Endothelial cell of umbilical vein (primary cell): ENCODE measurements around the gene FRMD5. TPM values are rescaled to one million over a fixed set of nuclear protein-coding genes. Genes with fewer than 3 reads are reported as not detected.

Source experiments
- BruUV-seq: library from RNA; stranded (reverse); fragments of 400-500 nt; replicated peaks from 2 replicates; lab custom pipeline; 2021; lab: Mats Ljungman, UMichigan
- CTCF ChIA-PET: fragments of 300-600, 350-600 bp; sonication (Branson Sonifier 250); formaldehyde crosslinking; loops from one replicate; lab custom pipeline; 2021; ENCODE audit warnings: antibody characterized with exemption, inconsistent platforms; lab: Charles Lee
- POLR2A ChIA-PET: fragments of 300-600, 350-600 bp; sonication (Branson Sonifier 250); formaldehyde crosslinking; loops from one replicate; lab custom pipeline; 2021; ENCODE audit warnings: antibody characterized with exemption, inconsistent platforms; lab: Charles Lee
- DNase-seq: peaks from one replicate; pipeline ENCODE4 v3.0.0-alpha.2; 2011; ENCODE audit warnings: low read depth, low spot score
- FAIRE-seq: peaks from 2 replicates; lab custom pipeline; 2011; peaks lifted over from hg19 to GRCh38; lab: Jason Lieb, UNC
- H2AFZ ChIP-seq: 2 replicates; pipeline ENCODE4 v1.6.0; 2012; ENCODE audit warnings: low read depth, low read length, control low read depth, inconsistent platforms
- H3K27ac ChIP-seq: 2 replicates; pipeline ENCODE4 v1.5.1; 2011; ENCODE audit warnings: low read depth, mild to moderate bottlenecking, control low read depth, low read length, moderate library complexity; ENCODE audit not compliant: insufficient read depth
- H3K27me3 ChIP-seq, 2 experiments: 2 replicates each; pipeline versions ENCODE4 v1.6.0 to v1.6.1; 2011; ENCODE audit warnings: low read length in 2 of 2, mixed read lengths in 1 of 2; ENCODE audit not compliant: control insufficient read depth in 2 of 2, insufficient read depth in 2 of 2
- H3K36me3 ChIP-seq, 2 experiments: 2 replicates in 1 of 2; 3 replicates in 1 of 2; pipeline ENCODE4 v1.5.1; 2011; ENCODE audit warnings: low read length in 2 of 2, mild to moderate bottlenecking in 1 of 2, moderate library complexity in 1 of 2; ENCODE audit not compliant: control insufficient read depth in 2 of 2, insufficient read depth in 2 of 2; ENCODE audit errors: extremely low read depth in 1 of 2
- H3K4me1 ChIP-seq: 3 replicates; pipeline ENCODE4 v1.5.1; 2011; ENCODE audit warnings: mild to moderate bottlenecking, low read length; ENCODE audit not compliant: control insufficient read depth, insufficient read depth; ENCODE audit errors: extremely low read depth
- H3K4me2 ChIP-seq: 2 replicates; pipeline ENCODE4 v1.6.1; 2011; ENCODE audit warnings: low read length, control low read depth, mixed read lengths; ENCODE audit not compliant: insufficient read depth
- H3K4me3 ChIP-seq, 3 experiments: fragments of 200-600 bp in 1 of 3; sonication (generic), shearing (Covaris generic) in 1 of 3; replicated peaks in 1 of 3; 2 replicates each; pipeline ENCODE4 v1.5.1; 2011 to 2016; ENCODE audit warnings: control low read depth in 3 of 3, low read length in 3 of 3, mild to moderate bottlenecking in 2 of 3, inconsistent platforms in 1 of 3, low read depth in 1 of 3, moderate library complexity in 1 of 3; ENCODE audit not compliant: insufficient read depth in 1 of 3
- H3K79me2 ChIP-seq: 2 replicates; pipeline ENCODE4 v1.6.0; 2012; ENCODE audit warnings: low read length, inconsistent platforms; ENCODE audit not compliant: control insufficient read depth, insufficient read depth
- H3K9ac ChIP-seq: replicated peaks from 2 replicates; pipeline ENCODE3; 2011; ENCODE audit warnings: low read length, control low read depth; ENCODE audit not compliant: insufficient read depth; ENCODE audit errors: extremely low read depth
- H3K9me1 ChIP-seq: replicated peaks from 3 replicates; pipeline ENCODE4 v1.6.0; 2011; ENCODE audit warnings: mild to moderate bottlenecking, low read length; ENCODE audit not compliant: control insufficient read depth, insufficient read depth; ENCODE audit errors: extremely low read depth
- H3K9me3 ChIP-seq: replicated peaks from 2 replicates; pipeline ENCODE4 v1.5.1; 2012; ENCODE audit warnings: low read length, inconsistent platforms; ENCODE audit not compliant: control insufficient read depth, insufficient read depth
- H4K20me1 ChIP-seq: replicated peaks from 2 replicates; pipeline ENCODE3; 2011; ENCODE audit warnings: mild to moderate bottlenecking, low read length; ENCODE audit not compliant: control insufficient read depth, insufficient read depth; ENCODE audit errors: extremely low read depth
- CTCF ChIP-seq, 2 donors: IDR thresholded peaks; 1 replicate in 1 of 2; 2 replicates in 1 of 2; pipeline ENCODE4 v1.5.1; 2011; ENCODE audit warnings: low read length in 2 of 2, mild to moderate bottlenecking in 2 of 2, moderate library complexity in 2 of 2, control low read depth in 1 of 2, inconsistent platforms in 1 of 2, low read depth in 1 of 2; ENCODE audit not compliant: insufficient read depth in 1 of 2; ENCODE audit errors: extremely low read depth in 1 of 2
- EZH2 ChIP-seq: IDR thresholded peaks from 2 replicates; pipeline ENCODE4 v1.6.1; 2012; ENCODE audit warnings: borderline replicate concordance, low read depth, mild to moderate bottlenecking, moderate library complexity, low read length, inconsistent platforms; ENCODE audit not compliant: severe bottlenecking
- FOS ChIP-seq: IDR thresholded peaks from 2 replicates; pipeline ENCODE4 v1.6.1; 2011; ENCODE audit warnings: mild to moderate bottlenecking, low read length, moderate library complexity, borderline replicate concordance; ENCODE audit not compliant: insufficient read depth
- GATA2 ChIP-seq: IDR thresholded peaks from 2 replicates; pipeline ENCODE4 v1.7.0; 2011; ENCODE audit warnings: low read depth, mild to moderate bottlenecking, moderate library complexity, mixed read lengths, low read length; ENCODE audit not compliant: insufficient read length, insufficient read depth
- JUN ChIP-seq: IDR thresholded peaks from 2 replicates; pipeline ENCODE4 v1.6.1; 2011; ENCODE audit warnings: borderline replicate concordance, low read depth; ENCODE audit not compliant: insufficient read length, insufficient read depth
- MAX ChIP-seq: IDR thresholded peaks from 2 replicates; pipeline ENCODE4 v1.6.1; 2011; ENCODE audit not compliant: insufficient read depth, insufficient read length
- MYC ChIP-seq: IDR thresholded peaks from one replicate; pipeline ENCODE4 v1.6.1; 2011; ENCODE audit warnings: mild to moderate bottlenecking, low read depth, low read length
- POLR2A ChIP-seq: IDR thresholded peaks from 2 replicates; pipeline ENCODE4 v1.6.1; 2012; ENCODE audit warnings: low read depth, mild to moderate bottlenecking, control low read depth, low read length
- POLR2AphosphoS5 ChIP-seq: IDR thresholded peaks from 2 replicates; pipeline ENCODE4 v1.6.1; 2012; ENCODE audit warnings: low read depth, mild to moderate bottlenecking, control low read depth, low read length, moderate library complexity; ENCODE audit not compliant: insufficient read depth
- dilution Hi-C: fragments of 300-500 bp; cut with MboI; formaldehyde crosslinking; loops from one replicate; pipeline ENCODE4 v1.15.0; 2019; ENCODE audit warnings: low sequenced_read_pairs; ENCODE audit not compliant: extremely low pct_ligation_motif_present
- intact Hi-C: fragments of 100-400 bp; cut with micrococcal nuclease; formaldehyde crosslinking; loops from one replicate; pipeline ENCODE4 v1.10.0; 2022
- polyA plus RNA-seq, 4 experiments: library from polyadenylated mRNA; depleted of rRNA in 3 of 4; stranded (reverse) in 3 of 4; unstranded in 1 of 4; fragments of >200 nt; gene quantifications; 2 replicates each; pipeline versions ENCODE4 v1.2.1 to v1.2.3, GENCODE V29; 2011 to 2012; ENCODE audit warnings: missing spikeins in 1 of 4
- total RNA-seq: library from RNA; stranded (reverse); gene quantifications from 2 replicates; pipeline ENCODE4 v1.2.3, GENCODE V29; 2021

FRMD5 gene
- total and polyA plus RNA-seq, 2 donors (not counting 3 experiments of a cell fraction or from before 2014, with no cell fraction given), result 16.7 to 20.2 TPM

GRCh38 chr15:44101286-44101685, 93.8 kb downstream of the FRMD5 start:
- TF ChIP-seq MYC (no peak), JUN (no peak), GATA2 (no peak), POLR2A (no peak), FOS (no peak), CTCF (IDR thresholded peaks at IDR 0.05; ENCODE audit: extremely low read depth in 1 of 2, insufficient read depth in 1 of 2, low read depth in 1 of 2, low read length in 2 of 2) (no peak), EZH2 (no peak), POLR2AphosphoS5 (no peak), MAX (no peak)
- CTCF ChIA-PET, result interaction anchor here (2.0 kb wide), 1 partner anchor 197 kb away, joined by 4 read pairs; no protein-coding TSS in a partner anchor
- Histone ChIP-seq H3K36me3 (no peaks in the 10 kb centered on the region), H3K27ac (no peak overlapping the region), H3K4me2 (no peak overlapping the region), H3K4me3 (no peak overlapping the region), H3K4me1 (peaks cover 21% of the 10 kb centered on the region), H3K27me3 (no peaks in the 10 kb centered on the region), H3K9ac (no peak overlapping the region), H3K79me2 (peaks cover 3% of the 10 kb centered on the region), H3K9me3 (no peaks in the 10 kb centered on the region), H3K9me1 (no peaks in the 10 kb centered on the region), H2AFZ (no peak overlapping the region), H4K20me1 (no peaks in the 10 kb centered on the region)
- intact Hi-C loops, result no loop called here
- no TSS peak for BruUV-seq
- dilution Hi-C loops, result no loop called here
- FAIRE-seq (no peak), DNase-seq (no peak)
- POLR2A ChIA-PET, result no interaction called here
